ENCODE data around the gene FIGNL1.

FIGNL1 gene

DNA sequence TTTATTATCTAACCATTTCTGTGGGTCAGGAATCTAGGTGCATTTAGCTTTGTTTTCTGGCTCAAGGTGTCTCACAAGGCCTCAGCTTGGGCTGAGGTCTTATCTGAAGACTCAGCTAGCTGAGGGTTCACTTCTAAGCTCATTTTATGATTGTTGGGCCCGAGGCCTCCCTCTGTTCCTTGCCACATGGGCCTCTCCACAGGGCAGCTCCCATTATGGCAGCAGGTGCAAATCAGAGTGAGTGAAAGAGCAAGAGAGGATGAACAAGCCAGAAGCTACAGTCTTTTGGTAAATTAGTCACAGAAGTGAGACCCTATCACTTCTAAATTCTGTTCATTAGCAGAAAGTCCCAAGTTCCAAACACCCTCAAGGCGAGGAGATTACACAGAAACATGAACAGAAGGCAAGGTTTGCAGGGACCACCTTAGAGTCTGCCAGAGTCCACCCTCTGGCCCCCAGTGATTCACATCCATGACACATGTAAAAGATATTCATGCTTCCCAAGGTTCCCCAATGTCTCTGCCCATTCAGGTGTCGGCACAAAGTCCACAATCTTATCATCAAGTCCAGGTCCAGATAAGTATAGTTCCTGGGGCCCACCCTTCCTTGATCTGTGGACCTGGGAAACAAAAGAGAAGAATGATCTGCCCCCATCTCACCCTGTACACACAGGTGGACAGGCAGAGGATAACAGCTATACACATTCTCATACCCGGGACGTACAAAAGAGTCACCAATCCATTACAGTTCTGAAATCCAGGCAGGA, 23.7 kb downstream of the FIGNL1 start:
- no peak for DNase-seq (ENCODE audit: low read depth)

DNA sequence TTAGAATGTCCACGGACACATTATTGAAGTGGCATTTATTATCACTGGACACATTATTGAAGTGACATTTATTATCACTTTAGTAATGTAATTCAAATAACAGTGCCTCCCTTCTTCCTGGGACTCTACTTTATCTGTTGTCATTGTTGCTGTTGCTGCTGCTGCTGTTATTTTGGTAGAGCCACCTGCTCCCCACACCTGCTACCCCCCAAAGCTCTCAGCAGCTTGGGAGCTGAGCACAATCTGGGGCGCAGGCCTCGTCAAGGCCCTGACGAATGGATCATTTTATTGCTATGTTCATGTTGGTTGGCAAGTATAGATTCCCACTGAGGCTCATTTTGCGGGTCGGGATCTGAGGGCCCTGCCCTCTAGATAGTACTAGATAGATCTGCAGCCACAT, 24.8 kb downstream of the FIGNL1 start:
- no peak for DNase-seq (ENCODE audit: low read depth)

GRCh38 chr7:50423860-50424259, 26.3 kb downstream of the FIGNL1 start:
- DNase-seq (ENCODE audit: low read depth): no peak

GRCh38 chr7:50422858-50423257, 27.3 kb downstream of the FIGNL1 start:
- no peak for DNase-seq (ENCODE audit: low read depth)

DNA sequence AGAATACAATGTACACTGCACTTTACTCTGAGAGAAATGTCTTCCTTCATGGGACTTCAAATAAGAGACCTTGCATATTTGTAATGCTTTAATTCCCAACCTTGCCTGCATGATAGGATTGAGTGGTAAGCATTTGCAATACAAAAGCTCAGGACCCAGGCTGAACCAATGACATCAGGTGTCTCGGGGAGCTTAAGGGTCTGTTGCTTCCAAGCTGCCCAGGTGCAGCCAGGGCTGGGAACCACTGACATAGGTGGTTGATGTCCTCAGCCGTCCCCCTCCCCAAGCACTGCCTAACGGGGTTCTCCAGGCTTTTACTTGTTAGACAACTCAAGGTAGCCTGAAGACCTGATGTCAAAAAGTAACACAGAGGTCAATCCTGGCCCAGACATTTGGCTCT, 29.1 kb downstream of the FIGNL1 start:
- DNase-seq (ENCODE audit: low read depth): no peak

- no peak for DNase-seq (ENCODE audit: low read depth)
These were observed 31.4 kb downstream of the FIGNL1 start for GRCh38 chr7:50418526-50419290.

DNA sequence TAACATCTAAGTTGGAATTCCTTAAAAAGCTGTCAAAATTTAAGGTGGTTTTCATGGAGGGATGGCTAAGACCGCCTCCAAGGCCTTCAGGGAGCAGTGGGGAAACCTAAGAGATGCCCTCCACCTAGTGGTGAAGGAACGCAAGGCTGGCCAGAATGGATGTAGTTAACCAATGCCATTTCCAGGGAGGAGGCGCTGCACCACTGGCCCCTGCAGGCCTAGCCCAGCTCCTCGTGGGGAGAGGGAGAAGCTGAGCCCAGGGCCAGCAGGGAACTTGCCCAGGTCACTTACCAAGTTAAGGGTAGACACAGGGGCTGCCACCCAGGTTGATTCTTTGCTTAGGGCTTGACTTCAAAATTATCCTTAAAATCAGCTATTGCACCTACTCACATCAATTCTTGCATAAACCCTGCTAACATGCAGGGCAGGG, 32.0 kb downstream of the FIGNL1 start:
- peak; percentile 85 for DNase-seq (ENCODE audit: low read depth)

- no peak for DNase-seq (ENCODE audit: low read depth)
These were observed 33.5 kb downstream of the FIGNL1 start for GRCh38 chr7:50416527-50417182.

DNA sequence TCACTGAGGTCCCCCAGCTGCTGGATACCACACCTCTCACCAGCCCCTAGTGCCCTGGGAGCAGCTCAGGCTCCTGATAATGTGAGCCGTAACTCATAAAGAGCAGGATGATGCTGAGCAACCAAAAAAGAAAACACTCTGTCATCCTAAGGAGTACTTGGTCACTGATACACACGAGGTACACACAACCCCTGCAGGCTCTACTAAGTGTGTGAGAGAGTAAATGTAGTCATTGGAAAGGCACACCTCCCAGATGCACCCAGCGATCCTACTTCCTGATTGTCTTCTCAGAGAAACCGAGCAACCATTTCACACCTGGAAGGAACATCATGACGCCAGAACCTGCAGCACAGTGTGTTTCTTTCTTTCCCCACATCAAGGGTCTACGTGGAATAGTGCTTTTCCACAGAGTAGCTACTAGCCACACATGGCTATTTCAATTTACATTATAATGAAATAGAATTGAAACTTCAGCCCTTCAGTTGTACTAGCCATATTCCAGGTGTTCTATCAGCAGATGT, 34.2 kb downstream of the FIGNL1 start:
- no peak for DNase-seq (ENCODE audit: low read depth)

GRCh38 chr7:50413561-50413960, 36.6 kb downstream of the FIGNL1 start:
- no peak for DNase-seq (ENCODE audit: low read depth)

- DNase-seq (ENCODE audit: low read depth): no peak
These were observed 37.2 kb downstream of the FIGNL1 start for GRCh38 chr7:50412973-50413372.

GRCh38 chr7:50411332-50411731, 38.8 kb downstream of the FIGNL1 start:
- no peak for DNase-seq (ENCODE audit: low read depth)

DNA sequence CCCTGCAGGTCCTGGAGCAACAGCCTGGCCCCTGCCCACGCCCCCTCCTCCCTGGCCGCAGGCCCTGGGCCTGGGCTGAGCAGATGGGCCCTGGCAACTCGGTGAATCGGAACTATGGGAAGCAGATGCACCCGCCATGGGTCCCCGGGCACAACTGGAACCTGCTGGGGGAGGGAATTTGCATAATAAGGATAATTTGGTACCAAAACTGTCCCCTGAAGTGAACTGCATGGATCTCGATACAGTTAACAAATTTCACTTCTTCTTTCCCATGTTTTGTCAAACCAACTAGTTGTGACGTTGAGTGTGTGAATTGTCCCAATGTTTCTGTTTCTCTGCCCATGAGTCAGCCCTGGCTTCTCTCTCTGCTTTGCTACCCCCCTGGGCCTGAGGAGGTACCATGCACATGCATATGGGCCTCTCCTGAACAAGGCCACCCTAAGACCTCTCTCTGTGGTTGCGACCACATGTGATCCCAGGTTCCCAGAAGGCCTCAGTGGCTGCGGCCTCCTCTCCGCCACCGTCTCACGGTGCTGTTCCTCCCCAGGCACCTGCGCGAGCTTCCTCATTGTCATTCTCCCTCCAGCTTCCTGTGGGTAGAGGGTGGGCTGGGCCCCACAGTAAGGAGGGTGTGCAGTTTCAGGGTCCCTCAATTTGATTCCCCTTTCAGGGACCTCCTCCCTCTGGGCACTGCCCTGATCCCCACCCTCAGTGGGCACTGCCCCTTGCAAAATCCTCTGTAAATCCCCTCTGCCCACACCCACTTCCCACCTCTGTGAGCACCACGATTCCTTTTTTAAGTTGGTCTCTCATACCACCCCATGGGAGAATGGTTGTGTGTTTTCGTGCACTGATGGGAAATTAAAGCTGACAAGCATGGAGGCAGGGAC, 40.0 kb downstream of the FIGNL1 start:
- DNase-seq (ENCODE audit: low read depth): no peak

GRCh38 chr7:50406935-50407334, 43.2 kb downstream of the FIGNL1 start:
- DNase-seq (ENCODE audit: low read depth): no peak

- no peak for DNase-seq (ENCODE audit: low read depth)
These were observed 44.9 kb downstream of the FIGNL1 start for GRCh38 chr7:50405221-50405620.

DNA sequence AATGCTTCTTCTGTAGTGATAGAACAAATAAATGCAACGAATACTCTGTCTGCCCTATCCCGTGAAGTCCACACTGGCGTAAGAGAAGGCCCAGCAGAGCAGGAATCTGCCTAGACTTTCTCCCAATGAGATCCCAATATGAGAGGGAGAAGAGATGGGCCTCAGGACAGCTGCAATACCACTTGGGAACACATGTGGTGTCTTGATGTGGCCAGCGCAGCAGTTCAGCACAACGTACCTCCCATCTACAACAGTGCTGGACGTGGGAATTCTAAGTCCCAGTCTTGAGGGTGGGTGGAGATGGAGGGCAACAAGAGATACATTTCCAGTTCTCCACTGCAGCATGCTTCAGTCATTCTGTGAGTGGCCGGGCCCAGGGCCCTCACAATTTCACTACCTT, 45.8 kb downstream of the FIGNL1 start:
- DNase-seq (ENCODE audit: low read depth): peak; percentile 2

- DNase-seq (ENCODE audit: low read depth): no peak
These were observed 50.0 kb downstream of the FIGNL1 start for GRCh38 chr7:50400114-50400513.

- no peak for DNase-seq (ENCODE audit: low read depth)
These were observed 50.5 kb downstream of the FIGNL1 start for GRCh38 chr7:50399635-50400034.

DNA sequence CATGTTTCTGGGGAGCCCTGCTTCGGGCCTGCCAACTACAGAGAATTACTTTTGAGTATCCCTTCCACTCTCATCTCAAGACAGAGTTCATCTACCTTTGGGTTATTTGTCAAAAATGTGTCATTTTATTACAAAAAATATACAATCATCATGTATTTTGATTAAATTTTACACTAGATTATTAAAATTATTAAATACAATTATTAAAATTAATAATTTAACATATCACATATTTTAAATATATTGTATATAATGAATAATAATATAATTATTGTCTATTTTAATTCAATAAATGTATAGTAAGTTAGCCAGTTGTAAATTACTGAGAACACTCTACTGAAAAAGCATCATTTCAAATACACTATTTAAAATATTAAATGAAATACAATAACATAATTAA, 50.9 kb downstream of the FIGNL1 start:
- DNase-seq (ENCODE audit: low read depth): no peak

GRCh38 chr7:50397971-50398324, 52.2 kb downstream of the FIGNL1 start:
- no peak for DNase-seq (ENCODE audit: low read depth)

GRCh38 chr7:50397320-50397970, 52.7 kb downstream of the FIGNL1 start:
- no peak for DNase-seq (ENCODE audit: low read depth)

Data from ELR (cell line).